Central memory CD8-positive, alpha-beta T cell (primary cell): Measurements from ENCODE around the gene NUP93.

ENCODE experiments used
- ATAC-seq: fragments of 150-1000 bp; cut with Tn5 transposase; replicated peaks from 2 replicates; pipeline ENCODE4 v1.10.0; 2022; ENCODE audit warnings: mild to moderate bottlenecking, moderate FRiP score, moderate number of reproducible peaks; ENCODE audit not compliant: poor library complexity, severe bottlenecking; ENCODE audit errors: extremely low read depth
- DNase-seq, 2 donors: peaks; one replicate each; pipeline ENCODE4 v3.0.0; 2021; ENCODE audit warnings: low spot score in 2 of 2
- H3K27ac Mint-ChIP-seq: one replicate; pipeline ENCODE4 v1.8.0; 2022; ENCODE audit warnings: low read depth, mild to moderate bottlenecking, moderate library complexity, mixed read lengths
- H3K27me3 Mint-ChIP-seq: one replicate; pipeline ENCODE4 v1.8.0; 2022; ENCODE audit warnings: mixed read lengths
- H3K36me3 Mint-ChIP-seq: one replicate; pipeline ENCODE4 v1.8.0; 2022; ENCODE audit warnings: mild to moderate bottlenecking, moderate library complexity, mixed read lengths; ENCODE audit not compliant: insufficient read depth
- H3K4me1 Mint-ChIP-seq: one replicate; pipeline ENCODE4 v1.8.0; 2022; ENCODE audit warnings: mixed read lengths
- H3K4me3 Mint-ChIP-seq: one replicate; pipeline ENCODE4 v1.8.0; 2022; ENCODE audit warnings: mild to moderate bottlenecking, moderate library complexity, mixed read lengths
- H3K9me3 Mint-ChIP-seq: one replicate; pipeline ENCODE4 v1.8.0; 2022; ENCODE audit warnings: mixed read lengths

NUP93 gene

GRCh38 chr16:56823081-56823733, 93.3 kb downstream of the NUP93 start:
- no peaks in the 10 kb centered on the region for H3K9me3 Mint-ChIP-seq
- H3K27ac Mint-ChIP-seq: no peak overlapping the region
- no peak for DNase-seq
- no peak for ATAC-seq
- H3K4me1 Mint-ChIP-seq: no peaks in the 10 kb centered on the region
- no peak overlapping the region for H3K4me3 Mint-ChIP-seq
- H3K36me3 Mint-ChIP-seq: peaks cover 25% of the 10 kb centered on the region
- H3K27me3 Mint-ChIP-seq: no peaks in the 10 kb centered on the region

- Mint-ChIP-seq H3K4me1 (no peaks in the 10 kb centered on the region), H3K27ac (no peak overlapping the region), H3K27me3 (no peaks in the 10 kb centered on the region), H3K4me3 (no peak overlapping the region), H3K9me3 (no peaks in the 10 kb centered on the region), H3K36me3 (peaks cover 24% of the 10 kb centered on the region)
- no peak for ATAC-seq
- DNase-seq: no peak
Observed at GRCh38 chr16:56824331-56824730, 94.4 kb downstream of the NUP93 start.

- peaks cover 23% of the 10 kb centered on the region for H3K36me3 Mint-ChIP-seq
- no peak overlapping the region for H3K4me3 Mint-ChIP-seq
- no peak overlapping the region for H3K27ac Mint-ChIP-seq
- H3K4me1 Mint-ChIP-seq: no peaks in the 10 kb centered on the region
- no peaks in the 10 kb centered on the region for H3K9me3 Mint-ChIP-seq
- no peaks in the 10 kb centered on the region for H3K27me3 Mint-ChIP-seq
- ATAC-seq (no peak), DNase-seq (no peak)
Observed at GRCh38 chr16:56824804-56825203, 94.9 kb downstream of the NUP93 start.

GRCh38 chr16:56825826-56826225, 95.9 kb downstream of the NUP93 start:
- Mint-ChIP-seq H3K9me3 (no peaks in the 10 kb centered on the region), H3K4me1 (no peaks in the 10 kb centered on the region), H3K4me3 (no peak overlapping the region), H3K27ac (no peak overlapping the region), H3K27me3 (no peaks in the 10 kb centered on the region), H3K36me3 (peaks cover 21% of the 10 kb centered on the region)
- ATAC-seq (no peak), DNase-seq (no peak)

GRCh38 chr16:56828647-56829046, 98.7 kb downstream of the NUP93 start:
- no peaks in the 10 kb centered on the region for H3K4me1 Mint-ChIP-seq
- ATAC-seq (no peak), DNase-seq (no peak)
- no peaks in the 10 kb centered on the region for H3K27me3 Mint-ChIP-seq
- no peak overlapping the region for H3K27ac Mint-ChIP-seq
- peaks cover 12% of the 10 kb centered on the region for H3K36me3 Mint-ChIP-seq
- no peaks in the 10 kb centered on the region for H3K9me3 Mint-ChIP-seq
- no peak overlapping the region for H3K4me3 Mint-ChIP-seq

GRCh38 chr16:56830669-56831068, 100.7 kb downstream of the NUP93 start:
- H3K4me3 Mint-ChIP-seq: no peak overlapping the region
- peaks cover 8% of the 10 kb centered on the region for H3K36me3 Mint-ChIP-seq
- no peak overlapping the region for H3K27ac Mint-ChIP-seq
- H3K4me1 Mint-ChIP-seq: no peaks in the 10 kb centered on the region
- no peaks in the 10 kb centered on the region for H3K9me3 Mint-ChIP-seq
- no peak for DNase-seq
- ATAC-seq: no peak
- H3K27me3 Mint-ChIP-seq: no peaks in the 10 kb centered on the region

- no peak for ATAC-seq
- Mint-ChIP-seq H3K4me3 (no peak overlapping the region), H3K27ac (no peak overlapping the region), H3K4me1 (no peaks in the 10 kb centered on the region), H3K27me3 (no peaks in the 10 kb centered on the region), H3K9me3 (no peaks in the 10 kb centered on the region), H3K36me3 (peaks cover 7% of the 10 kb centered on the region)
- no peak for DNase-seq
Observed at GRCh38 chr16:56832768-56833167, 102.8 kb downstream of the NUP93 start.

- no peaks in the 10 kb centered on the region for H3K4me1 Mint-ChIP-seq
- DNase-seq (no peak), ATAC-seq (no peak)
- H3K36me3 Mint-ChIP-seq: peaks cover 9% of the 10 kb centered on the region
- H3K9me3 Mint-ChIP-seq: no peaks in the 10 kb centered on the region
- no peak overlapping the region for H3K27ac Mint-ChIP-seq
- no peaks in the 10 kb centered on the region for H3K27me3 Mint-ChIP-seq
- H3K4me3 Mint-ChIP-seq: no peak overlapping the region
Observed at GRCh38 chr16:56833243-56833970, 103.5 kb downstream of the NUP93 start.

GRCh38 chr16:56835320-56835719, 105.4 kb downstream of the NUP93 start:
- no peaks in the 10 kb centered on the region for H3K27me3 Mint-ChIP-seq
- ATAC-seq (no peak), DNase-seq (no peak)
- no peak overlapping the region for H3K27ac Mint-ChIP-seq
- H3K4me1 Mint-ChIP-seq: no peaks in the 10 kb centered on the region
- no peaks in the 10 kb centered on the region for H3K9me3 Mint-ChIP-seq
- no peak overlapping the region for H3K4me3 Mint-ChIP-seq
- peaks cover 9% of the 10 kb centered on the region for H3K36me3 Mint-ChIP-seq

GRCh38 chr16:56836410-56837230, 106.7 kb downstream of the NUP93 start:
- H3K9me3 Mint-ChIP-seq: no peaks in the 10 kb centered on the region
- no peaks in the 10 kb centered on the region for H3K27me3 Mint-ChIP-seq
- no peak for DNase-seq
- peaks cover 12% of the 10 kb centered on the region for H3K36me3 Mint-ChIP-seq
- no peak for ATAC-seq
- no peaks in the 10 kb centered on the region for H3K4me1 Mint-ChIP-seq
- no peak overlapping the region for H3K4me3 Mint-ChIP-seq
- no peak overlapping the region for H3K27ac Mint-ChIP-seq

- no peak overlapping the region for H3K27ac Mint-ChIP-seq
- no peak for ATAC-seq
- no peak overlapping the region for H3K4me3 Mint-ChIP-seq
- H3K9me3 Mint-ChIP-seq: no peaks in the 10 kb centered on the region
- no peak for DNase-seq
- peaks cover 14% of the 10 kb centered on the region for H3K36me3 Mint-ChIP-seq
- H3K4me1 Mint-ChIP-seq: no peaks in the 10 kb centered on the region
- no peaks in the 10 kb centered on the region for H3K27me3 Mint-ChIP-seq
Observed at GRCh38 chr16:56838622-56839337, 108.9 kb downstream of the NUP93 start.

GRCh38 chr16:56841233-56841632, 111.3 kb downstream of the NUP93 start:
- Mint-ChIP-seq H3K27me3 (no peaks in the 10 kb centered on the region), H3K4me1 (no peaks in the 10 kb centered on the region), H3K9me3 (no peaks in the 10 kb centered on the region), H3K27ac (no peak overlapping the region), H3K36me3 (peaks cover 14% of the 10 kb centered on the region), H3K4me3 (no peak overlapping the region)
- ATAC-seq: no peak
- no peak for DNase-seq
